Loucy (cell line): ENCODE measurements around the gene SLC16A6.

Experiments
- CTCF ChIP-seq: fragments of 200-600 bp; sonication (generic); conservative IDR thresholded peaks from 2 replicates; pipeline ENCODE4 v1.5.1; 2014; ENCODE audit warnings: mild to moderate bottlenecking, antibody characterized with exemption, low read length
- EZH2phosphoT487 ChIP-seq: fragments of 200-600 bp; IDR thresholded peaks from 2 replicates; pipeline ENCODE4 v1.6.1; 2018; ENCODE audit warnings: antibody characterized with exemption, mild to moderate bottlenecking, moderate library complexity, borderline replicate concordance

DNA sequence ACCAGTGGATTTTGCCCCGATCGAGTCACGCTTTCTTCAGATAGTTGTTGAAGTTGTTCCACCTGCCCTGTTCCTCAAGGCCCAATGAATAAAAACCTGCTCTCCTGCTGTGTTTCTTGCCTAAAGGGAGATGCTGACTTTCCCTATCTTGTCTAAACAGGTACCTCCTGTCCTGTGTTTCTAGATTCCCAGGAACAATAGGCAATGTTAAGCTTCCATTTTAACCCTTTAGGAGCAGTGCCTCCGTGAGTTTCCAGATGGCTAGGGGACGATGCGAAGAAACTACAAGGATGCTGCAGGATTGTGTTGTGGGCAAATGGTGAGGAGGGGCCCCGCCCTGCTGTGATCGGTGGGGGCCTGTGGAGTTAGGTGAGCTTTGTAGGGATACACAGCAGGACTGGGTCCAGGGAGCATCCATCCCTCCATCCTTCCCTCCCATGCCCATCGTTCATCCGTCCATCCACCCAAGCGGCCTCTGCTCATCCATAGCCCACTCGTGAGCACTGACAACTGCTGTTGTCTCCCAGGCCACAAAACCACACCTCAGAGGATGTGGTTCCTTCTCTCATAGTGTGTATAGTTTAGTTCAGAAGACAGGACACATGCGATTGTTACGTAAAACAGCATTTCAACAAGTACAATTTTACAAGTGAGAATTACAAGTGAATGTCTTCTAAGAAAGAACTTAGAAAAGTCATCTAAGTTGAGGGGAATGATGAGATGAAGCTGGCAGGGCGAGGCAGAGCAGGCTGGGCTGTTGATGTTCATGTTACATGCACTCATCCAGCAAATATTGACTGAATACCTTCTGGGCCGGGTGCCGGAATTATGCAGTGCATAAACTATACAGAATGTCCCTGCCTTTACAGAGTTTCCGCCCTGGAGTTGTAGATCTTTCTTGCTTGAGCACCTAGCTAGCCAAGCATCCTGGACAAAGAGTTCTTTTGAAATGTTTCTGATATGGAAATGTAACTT, 5.6 kb upstream of the SLC16A6 start:
- TF ChIP-seq CTCF (no peak), EZH2phosphoT487 (no peak)
